Activated B cell treated with CpG ODN at 0.5 μM for 24 hours (primary cell): ENCODE results near the gene KLK15. TPM values are rescaled to one million over a fixed set of nuclear protein-coding genes. Genes with fewer than 3 reads are reported as not detected.

ENCODE experiments used
- ATAC-seq: fragments of 200-7000 bp; cut with Tn5 transposase; one replicate; pipeline ENCODE4 v1.10.0; 2021; ENCODE audit warnings: low read depth, mild to moderate bottlenecking, moderate library complexity
- CTCF ChIA-PET: fragments of 350-600 bp; sonication (Branson Sonifier 250); formaldehyde crosslinking; loops from one replicate; lab custom pipeline; 2021; ENCODE audit warnings: antibody characterized with exemption; lab: Charles Lee
- POLR2A ChIA-PET: fragments of 350-600 bp; sonication (Branson Sonifier 250); formaldehyde crosslinking; loops from one replicate; lab custom pipeline; 2021; ENCODE audit warnings: antibody characterized with exemption; lab: Charles Lee
- DNase-seq: peaks from one replicate; pipeline ENCODE4 v3.0.0; 2022
- H3K27ac Mint-ChIP-seq: one replicate; pipeline ENCODE4 v1.8.0; 2020; ENCODE audit warnings: mixed read lengths
- H3K27me3 Mint-ChIP-seq: one replicate; pipeline ENCODE4 v1.8.0; 2021; ENCODE audit warnings: mixed read lengths
- H3K36me3 Mint-ChIP-seq: one replicate; pipeline ENCODE4 v1.8.0; 2021; ENCODE audit warnings: low read depth, mixed read lengths
- H3K4me1 Mint-ChIP-seq: one replicate; pipeline ENCODE4 v1.8.0; 2021; ENCODE audit warnings: mixed read lengths
- H3K4me3 Mint-ChIP-seq: one replicate; pipeline ENCODE4 v1.8.0; 2020; ENCODE audit warnings: mild to moderate bottlenecking, mixed read lengths
- H3K9me3 Mint-ChIP-seq: one replicate; pipeline ENCODE4 v1.8.0; 2020; ENCODE audit warnings: mixed read lengths
- intact Hi-C: fragments of 100-400 bp; cut with micrococcal nuclease; formaldehyde crosslinking; loops from one replicate; pipeline ENCODE4 v1.15.1; 2024
- total RNA-seq: library from RNA; stranded (reverse); gene quantifications from 2 replicates; pipeline ENCODE4 v1.2.3, GENCODE V29; 2022
- TF ChIP-seq, protein P1 (sequence below): fragments of 200-600 bp; IDR thresholded peaks from one replicate; pipeline ENCODE4 v1.8.0; 2022; ENCODE audit warnings: antibody characterized with exemption, mild to moderate bottlenecking

The KLK15 gene
- total RNA-seq, 1 donor from 2014 or later, result not detected

DNA sequence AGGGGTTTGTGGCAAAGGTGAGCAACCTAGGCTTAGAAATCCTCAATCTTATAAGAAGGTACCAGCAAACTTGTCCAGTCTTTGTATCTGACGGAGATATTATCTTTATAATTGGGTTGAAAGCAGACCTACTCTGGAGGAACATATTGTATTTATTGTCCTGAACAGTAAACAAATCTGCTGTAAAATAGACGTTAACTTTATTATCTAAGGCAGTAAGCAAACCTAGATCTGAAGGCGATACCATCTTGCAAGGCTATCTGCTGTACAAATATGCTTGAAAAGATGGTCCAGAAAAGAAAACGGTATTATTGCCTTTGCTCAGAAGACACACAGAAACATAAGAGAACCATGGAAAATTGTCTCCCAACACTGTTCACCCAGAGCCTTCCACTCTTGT lies 36.1 kb upstream of the KLK15 start:
- intact Hi-C loops, result no loop called here

DNA sequence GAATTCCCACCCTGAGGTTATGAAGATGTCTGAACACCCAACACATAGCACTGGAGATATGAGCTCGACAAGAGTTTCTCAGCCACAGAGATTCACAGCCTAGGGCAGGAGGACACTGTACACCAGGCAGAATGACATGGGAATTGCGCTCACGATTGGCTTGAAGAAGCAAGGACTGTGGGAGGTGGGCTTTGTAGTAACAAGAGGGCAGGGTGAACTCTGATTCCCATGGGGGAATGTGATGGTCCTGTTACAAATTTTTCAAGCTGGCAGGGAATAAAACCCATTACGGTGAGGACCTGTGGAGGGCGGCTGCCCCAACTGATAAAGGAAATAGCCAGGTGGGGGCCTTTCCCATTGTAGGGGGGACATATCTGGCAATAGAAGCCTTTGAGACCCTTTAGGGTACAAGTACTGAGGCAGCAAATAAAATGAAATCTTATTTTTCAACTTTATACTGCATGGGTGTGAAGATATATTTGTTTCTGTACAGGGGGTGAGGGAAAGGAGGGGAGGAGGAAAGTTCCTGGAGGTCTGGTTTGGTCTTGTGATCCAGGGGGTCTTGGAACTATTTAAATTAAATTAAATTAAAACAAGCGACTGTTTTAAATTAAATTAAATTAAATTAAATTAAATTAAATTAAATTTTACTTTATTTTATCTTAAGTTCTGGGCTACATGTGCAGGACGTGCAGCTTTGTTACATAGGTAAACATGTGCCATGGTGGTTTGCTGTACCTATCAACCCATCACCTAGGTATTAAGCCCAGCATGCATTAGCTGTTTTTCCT lies 28.3 kb upstream of the KLK15 start:
- Mint-ChIP-seq H3K9me3 (no peaks in the 10 kb centered on the region), H3K4me1 (no peaks in the 10 kb centered on the region), H3K27me3 (peaks cover 46% of the 10 kb centered on the region), H3K36me3 (no peaks in the 10 kb centered on the region), H3K4me3 (no peak overlapping the region), H3K27ac (no peak overlapping the region)
- no peak for ATAC-seq
- TF ChIP-seq, protein P1, sequence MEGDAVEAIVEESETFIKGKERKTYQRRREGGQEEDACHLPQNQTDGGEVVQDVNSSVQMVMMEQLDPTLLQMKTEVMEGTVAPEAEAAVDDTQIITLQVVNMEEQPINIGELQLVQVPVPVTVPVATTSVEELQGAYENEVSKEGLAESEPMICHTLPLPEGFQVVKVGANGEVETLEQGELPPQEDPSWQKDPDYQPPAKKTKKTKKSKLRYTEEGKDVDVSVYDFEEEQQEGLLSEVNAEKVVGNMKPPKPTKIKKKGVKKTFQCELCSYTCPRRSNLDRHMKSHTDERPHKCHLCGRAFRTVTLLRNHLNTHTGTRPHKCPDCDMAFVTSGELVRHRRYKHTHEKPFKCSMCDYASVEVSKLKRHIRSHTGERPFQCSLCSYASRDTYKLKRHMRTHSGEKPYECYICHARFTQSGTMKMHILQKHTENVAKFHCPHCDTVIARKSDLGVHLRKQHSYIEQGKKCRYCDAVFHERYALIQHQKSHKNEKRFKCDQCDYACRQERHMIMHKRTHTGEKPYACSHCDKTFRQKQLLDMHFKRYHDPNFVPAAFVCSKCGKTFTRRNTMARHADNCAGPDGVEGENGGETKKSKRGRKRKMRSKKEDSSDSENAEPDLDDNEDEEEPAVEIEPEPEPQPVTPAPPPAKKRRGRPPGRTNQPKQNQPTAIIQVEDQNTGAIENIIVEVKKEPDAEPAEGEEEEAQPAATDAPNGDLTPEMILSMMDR, result no peak
- CTCF ChIA-PET, result no interaction called here
- intact Hi-C loops, result no loop called here
- POLR2A ChIA-PET, result no interaction called here
- DNase-seq, result no peak

More for the DNA sequence above, 36.1 kb upstream of the KLK15 start:
- ChIA-PET CTCF (no interaction called here), POLR2A (no interaction called here)
- H3K9me3 Mint-ChIP-seq, result no peaks in the 10 kb centered on the region
- TF ChIP-seq, protein P1, result no peak
- no peak overlapping the region for H3K4me3 Mint-ChIP-seq
- peaks cover 27% of the 10 kb centered on the region for H3K27me3 Mint-ChIP-seq
- ATAC-seq (no peak), DNase-seq (no peak)
- no peaks in the 10 kb centered on the region for H3K4me1 Mint-ChIP-seq
- no peaks in the 10 kb centered on the region for H3K36me3 Mint-ChIP-seq
- no peak overlapping the region for H3K27ac Mint-ChIP-seq

DNA sequence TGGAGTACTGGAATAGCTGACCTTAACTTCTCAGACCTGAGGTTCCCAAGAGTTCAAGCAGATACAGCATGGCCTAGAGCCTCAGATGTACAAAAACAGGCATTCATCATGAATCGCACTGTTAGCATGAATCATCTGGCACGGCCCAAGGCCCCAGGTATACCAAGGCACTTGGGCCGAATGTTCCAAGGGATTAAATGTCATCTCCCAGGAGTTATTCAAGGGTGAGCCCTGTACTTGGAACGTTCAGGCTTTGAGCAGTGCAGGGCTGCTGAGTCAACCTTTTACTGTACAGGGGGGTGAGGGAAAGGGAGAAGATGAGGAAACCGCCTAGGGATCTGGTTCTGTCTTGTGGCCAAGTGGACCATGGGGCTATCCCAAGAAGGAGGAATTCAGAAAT lies 27.6 kb upstream of the KLK15 start:
- CTCF ChIA-PET, result no interaction called here

DNA sequence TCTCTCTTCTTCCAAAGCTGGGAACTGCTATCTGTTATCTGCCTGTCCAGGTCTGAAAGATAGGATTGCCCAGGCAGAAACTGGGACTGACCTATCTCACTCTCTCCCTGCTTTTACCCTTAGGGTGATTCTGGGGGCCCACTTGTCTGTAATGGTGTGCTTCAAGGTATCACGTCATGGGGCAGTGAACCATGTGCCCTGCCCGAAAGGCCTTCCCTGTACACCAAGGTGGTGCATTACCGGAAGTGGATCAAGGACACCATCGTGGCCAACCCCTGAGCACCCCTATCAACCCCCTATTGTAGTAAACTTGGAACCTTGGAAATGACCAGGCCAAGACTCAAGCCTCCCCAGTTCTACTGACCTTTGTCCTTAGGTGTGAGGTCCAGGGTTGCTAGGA lies 26.5 kb upstream of the KLK15 start:
- Mint-ChIP-seq H3K9me3 (no peaks in the 10 kb centered on the region), H3K27me3 (peaks cover 54% of the 10 kb centered on the region), H3K36me3 (no peaks in the 10 kb centered on the region), H3K4me3 (no peak overlapping the region), H3K4me1 (no peaks in the 10 kb centered on the region), H3K27ac (no peak overlapping the region)
- TF ChIP-seq, protein P1, result no peak
- ChIA-PET CTCF (no interaction called here), POLR2A (no interaction called here)
- intact Hi-C loops, result no loop called here
- DNase-seq, result no peak
- no peak for ATAC-seq

More for the DNA sequence above, 27.6 kb upstream of the KLK15 start:
- POLR2A ChIA-PET, result no interaction called here
- ATAC-seq (no peak), DNase-seq (no peak)
- TF ChIP-seq, protein P1, result no peak
- intact Hi-C loops, result no loop called here
- Mint-ChIP-seq H3K27me3 (peaks cover 46% of the 10 kb centered on the region), H3K4me3 (no peak overlapping the region), H3K36me3 (no peaks in the 10 kb centered on the region), H3K4me1 (no peaks in the 10 kb centered on the region), H3K9me3 (no peaks in the 10 kb centered on the region), H3K27ac (no peak overlapping the region)

DNA sequence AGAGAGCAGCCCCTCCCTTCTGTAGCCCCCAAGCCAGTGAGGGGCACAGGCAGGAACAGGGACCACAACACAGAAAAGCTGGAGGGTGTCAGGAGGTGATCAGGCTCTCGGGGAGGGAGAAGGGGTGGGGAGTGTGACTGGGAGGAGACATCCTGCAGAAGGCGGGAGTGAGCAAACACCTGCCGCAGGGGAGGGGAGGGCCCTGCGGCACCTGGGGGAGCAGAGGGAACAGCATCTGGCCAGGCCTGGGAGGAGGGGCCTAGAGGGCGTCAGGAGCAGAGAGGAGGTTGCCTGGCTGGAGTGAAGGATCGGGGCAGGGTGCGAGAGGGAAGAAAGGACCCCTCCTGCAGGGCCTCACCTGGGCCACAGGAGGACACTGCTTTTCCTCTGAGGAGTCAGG lies 25.5 kb upstream of the KLK15 start:
- TF ChIP-seq, protein P1, result no peak
- POLR2A ChIA-PET, result no interaction called here

More for the DNA sequence above, 25.5 kb upstream of the KLK15 start:
- DNase-seq (no peak), ATAC-seq (no peak)
- Mint-ChIP-seq H3K27me3 (peaks cover 58% of the 10 kb centered on the region), H3K36me3 (no peaks in the 10 kb centered on the region), H3K4me3 (no peak overlapping the region), H3K4me1 (no peaks in the 10 kb centered on the region), H3K27ac (no peak overlapping the region), H3K9me3 (no peaks in the 10 kb centered on the region)
- intact Hi-C loops, result no loop called here
- CTCF ChIA-PET, result no interaction called here
